ENCODE results near the gene TMPRSS7. TPM values are rescaled to one million over a fixed set of nuclear protein-coding genes. Genes with fewer than 3 reads are reported as not detected.

The TMPRSS7 gene
- total RNA-seq, 1 donor from 2014 or later: under 0.01 TPM

GRCh38 chr3:112114576-112115160 lies 80.1 kb downstream of the TMPRSS7 start:
- H3K27me3 ChIP-seq (ENCODE audit: control insufficient read depth, insufficient read depth, low read length): no peaks in the 10 kb centered on the region
- DNase-seq (ENCODE audit: low read depth) (no peak), FAIRE-seq (no peak)
- H3K4me3 ChIP-seq (ENCODE audit: low read depth, low read length): no peak overlapping the region
- H3K36me3 ChIP-seq (ENCODE audit: control insufficient read depth, insufficient read depth, low read length): peaks cover 23% of the 10 kb centered on the region
- TF ChIP-seq CTCF (IDR thresholded peaks at IDR 0.05; ENCODE audit: insufficient read depth, low read length, severe bottlenecking): no peak

GRCh38 chr3:112115161-112115739 lies 80.7 kb downstream of the TMPRSS7 start:
- Histone ChIP-seq H3K36me3 (ENCODE audit: control insufficient read depth, insufficient read depth, low read length) (peaks cover 22% of the 10 kb centered on the region), H3K27me3 (ENCODE audit: control insufficient read depth, insufficient read depth, low read length) (no peaks in the 10 kb centered on the region), H3K4me3 (ENCODE audit: low read depth, low read length) (no peak overlapping the region)
- no peak for TF ChIP-seq CTCF (IDR thresholded peaks at IDR 0.05; ENCODE audit: insufficient read depth, low read length, severe bottlenecking)
- FAIRE-seq: no peak
- DNase-seq (ENCODE audit: low read depth): no peak

GRCh38 chr3:112115806-112116383 lies 81.4 kb downstream of the TMPRSS7 start:
- DNase-seq (ENCODE audit: low read depth): no peak
- Histone ChIP-seq H3K4me3 (ENCODE audit: low read depth, low read length) (no peak overlapping the region), H3K36me3 (ENCODE audit: control insufficient read depth, insufficient read depth, low read length) (peaks cover 21% of the 10 kb centered on the region), H3K27me3 (ENCODE audit: control insufficient read depth, insufficient read depth, low read length) (no peaks in the 10 kb centered on the region)
- no peak for TF ChIP-seq CTCF (IDR thresholded peaks at IDR 0.05; ENCODE audit: insufficient read depth, low read length, severe bottlenecking)
- no peak for FAIRE-seq

- Histone ChIP-seq H3K36me3 (ENCODE audit: control insufficient read depth, insufficient read depth, low read length) (peaks cover 21% of the 10 kb centered on the region), H3K4me3 (ENCODE audit: low read depth, low read length) (no peak overlapping the region), H3K27me3 (ENCODE audit: control insufficient read depth, insufficient read depth, low read length) (no peaks in the 10 kb centered on the region)
- FAIRE-seq (no peak), DNase-seq (ENCODE audit: low read depth) (no peak)
- TF ChIP-seq CTCF (IDR thresholded peaks at IDR 0.05; ENCODE audit: insufficient read depth, low read length, severe bottlenecking): no peak
Observed at GRCh38 chr3:112116748-112117186, 82.2 kb downstream of the TMPRSS7 start.

GRCh38 chr3:112117415-112117814 lies 82.9 kb downstream of the TMPRSS7 start:
- no peaks in the 10 kb centered on the region for H3K27me3 ChIP-seq (ENCODE audit: control insufficient read depth, insufficient read depth, low read length)
- no peak for FAIRE-seq
- DNase-seq (ENCODE audit: low read depth): no peak
- no peak overlapping the region for H3K4me3 ChIP-seq (ENCODE audit: low read depth, low read length)
- H3K36me3 ChIP-seq (ENCODE audit: control insufficient read depth, insufficient read depth, low read length): peaks cover 21% of the 10 kb centered on the region
- TF ChIP-seq CTCF (IDR thresholded peaks at IDR 0.05; ENCODE audit: insufficient read depth, low read length, severe bottlenecking): no peak

Data from bronchial epithelial cell (primary cell).